Measurements from ENCODE around the gene JADE2.

GRCh38 chr5:134521841-134522240 is 3.6 kb upstream of the JADE2 start:
- TF ChIP-seq CTCF (IDR thresholded peaks at IDR 0.05) (no peak), POLR2A (IDR thresholded peaks at IDR 0.05; ENCODE audit: low read length) (no peak), USF2 (IDR thresholded peaks at IDR 0.05) (no peak), EP300 (IDR thresholded peaks at IDR 0.05) (no peak), EHMT2 (IDR thresholded peaks at IDR 0.05; ENCODE audit: low read depth) (no peak), RFX5 (IDR thresholded peaks at IDR 0.05) (no peak), MAX (IDR thresholded peaks at IDR 0.05) (no peak), REST (IDR thresholded peaks at IDR 0.05) (no peak), MAZ (IDR thresholded peaks at IDR 0.05; ENCODE audit: borderline replicate concordance, low read depth, low read length) (no peak), RAD21 (conservative IDR thresholded peaks at IDR 0.05 in 1 of 2, IDR thresholded peaks at IDR 0.05 in 1 of 2) (no peak), JUN (IDR thresholded peaks at IDR 0.05) (no peak), HMGXB4 (CRISPR knock-in tag; IDR thresholded peaks at IDR 0.05; ENCODE audit: borderline replicate concordance) (no peak)

Measured in A549 (cell line).